Hepatic stellate cell (primary cell): ENCODE results near the gene ID3.

Experiments used
- DNase-seq: peaks from one replicate; pipeline ENCODE4 v3.0.0; 2011; ENCODE audit warnings: low spot score

The ID3 gene

GRCh38 chr1:23565776-23566175, 6.5 kb upstream of the ID3 start:
- no peak for DNase-seq

- DNase-seq: no peak
Observed at GRCh38 chr1:23564529-23565122, 5.3 kb upstream of the ID3 start.

DNA sequence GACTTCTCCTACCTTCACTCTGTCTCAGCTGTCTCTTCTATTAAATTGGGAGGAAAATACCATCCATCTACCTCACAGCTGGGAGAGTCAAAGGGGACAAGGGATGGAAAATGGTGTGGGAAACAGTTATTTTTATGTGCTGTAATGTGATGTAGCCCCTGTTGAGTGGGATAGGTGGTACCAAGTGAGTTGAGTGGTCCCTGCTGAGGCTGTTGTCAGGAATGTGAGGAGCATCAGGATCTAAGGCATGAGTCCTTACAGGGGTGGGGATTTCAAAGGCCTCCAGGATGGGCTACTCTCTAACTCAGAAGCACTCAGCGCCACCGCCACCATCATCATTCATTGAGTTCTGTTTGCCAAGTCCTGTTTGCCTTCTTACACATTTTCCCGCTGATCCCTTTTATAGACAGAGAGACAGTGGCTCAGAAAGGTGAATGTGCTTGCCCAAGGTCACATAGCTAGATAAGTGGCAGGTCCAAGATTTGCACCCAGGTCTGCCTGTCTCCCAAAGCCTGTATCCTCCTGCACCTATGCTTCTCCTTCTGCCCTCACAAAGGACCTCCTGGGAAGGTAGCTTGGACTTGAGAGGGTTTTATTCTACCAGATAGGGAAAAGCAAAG, 4.6 kb upstream of the ID3 start:
- no peak for DNase-seq

- DNase-seq: no peak
Observed at GRCh38 chr1:23563003-23563402, 3.7 kb upstream of the ID3 start.

- peak; percentile 94 for DNase-seq
Observed at GRCh38 chr1:23562137-23562876, 3.0 kb upstream of the ID3 start.

DNA sequence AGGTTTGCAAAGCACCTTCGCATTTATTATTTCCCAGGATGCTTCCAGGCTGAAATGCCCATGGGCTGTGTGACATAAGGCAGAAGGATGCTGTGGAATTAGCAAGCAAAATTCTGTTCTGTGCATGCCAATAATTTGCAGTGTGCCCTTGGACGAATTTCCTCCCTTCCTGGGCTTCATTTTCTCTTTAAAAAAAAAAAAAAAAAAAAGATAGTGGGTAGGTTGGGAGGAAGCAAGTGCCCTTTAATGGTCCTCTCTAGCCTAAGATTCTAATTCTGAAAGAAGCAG, 2.5 kb upstream of the ID3 start:
- no peak for DNase-seq

DNA sequence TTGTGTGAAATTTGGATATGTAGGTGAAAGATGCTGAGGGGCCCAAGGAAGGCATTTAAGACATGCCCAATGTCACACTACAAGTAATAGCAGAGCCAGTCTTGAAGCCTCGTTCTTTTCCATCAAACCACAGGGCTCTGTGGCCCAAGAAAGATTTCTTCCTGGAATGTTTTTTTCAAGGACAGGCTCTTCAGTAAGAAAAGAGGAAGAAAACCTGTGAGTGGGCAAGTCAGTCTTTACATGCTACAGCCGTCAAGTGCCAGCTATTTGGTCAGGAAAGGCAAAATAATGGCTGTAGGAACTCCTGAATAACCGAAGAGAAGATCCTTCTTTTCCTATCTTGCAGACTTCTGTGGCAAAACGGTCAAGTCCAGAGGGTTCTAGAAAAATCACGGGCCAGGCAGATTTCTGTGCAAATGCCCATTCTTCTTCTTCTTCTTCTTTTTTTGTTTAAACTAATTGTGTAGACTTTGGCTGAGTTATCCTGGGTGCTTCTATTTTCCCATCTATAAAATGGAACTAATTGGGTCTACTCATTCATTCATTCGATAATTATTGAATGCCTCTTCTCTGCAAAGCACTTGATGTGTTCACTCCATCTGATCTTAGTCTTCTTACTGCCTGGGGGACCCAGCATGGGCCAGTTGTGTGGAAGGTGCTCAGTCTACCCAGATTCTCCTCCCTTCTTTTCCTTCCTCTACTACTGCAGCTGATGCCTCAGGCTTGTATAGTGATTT, 1.9 kb upstream of the ID3 start:
- no peak for DNase-seq

- no peak for DNase-seq
Observed at GRCh38 chr1:23559985-23560741, 862 bp upstream of the ID3 start.

DNA sequence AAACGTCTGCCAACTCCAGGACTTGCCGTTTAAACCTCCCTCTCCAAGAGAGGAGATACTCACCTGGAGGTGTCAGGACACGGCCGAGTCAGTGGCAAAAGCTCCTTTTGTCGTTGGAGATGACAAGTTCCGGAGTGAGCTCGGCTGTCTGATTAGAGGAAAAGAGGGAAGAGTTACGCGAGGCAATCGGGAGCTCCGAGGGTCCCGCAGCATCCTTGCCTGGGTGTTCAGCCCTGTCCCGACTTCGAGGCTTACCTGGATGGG, 497 bp downstream of the ID3 start:
- no peak for DNase-seq

- no peak for DNase-seq
Observed at GRCh38 chr1:23558140-23558871, 995 bp downstream of the ID3 start.

DNA sequence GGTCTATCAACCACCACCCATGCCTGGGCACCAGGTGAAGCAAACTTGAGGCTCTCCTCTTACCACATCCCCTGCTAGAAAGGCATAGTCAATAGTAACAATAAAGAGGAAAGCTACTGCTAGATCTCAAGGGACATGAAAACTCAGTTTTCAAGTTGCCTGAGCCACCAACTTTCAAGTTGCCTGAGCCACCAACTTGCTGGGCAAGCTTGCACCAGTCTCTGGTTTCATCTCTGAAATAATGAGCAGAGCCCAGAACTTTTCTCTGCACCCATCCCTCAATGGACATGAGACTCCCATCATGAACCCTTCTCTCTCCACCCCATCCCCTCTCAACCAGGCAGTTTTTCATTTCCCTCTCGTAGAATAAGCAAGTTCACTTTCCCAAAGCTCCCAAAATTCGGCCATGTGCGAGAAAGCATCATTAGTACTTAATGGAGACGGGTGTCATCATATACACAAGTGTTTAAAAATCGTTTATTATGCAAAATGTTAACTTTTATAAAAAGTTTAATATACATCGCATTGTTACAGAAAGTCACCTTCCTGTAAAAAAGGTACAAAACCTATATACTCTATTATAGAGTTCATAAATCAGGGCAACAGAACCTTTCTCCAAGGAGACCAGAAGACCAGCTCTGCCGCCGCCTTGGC, 1.7 kb downstream of the ID3 start:
- DNase-seq: no peak

DNA sequence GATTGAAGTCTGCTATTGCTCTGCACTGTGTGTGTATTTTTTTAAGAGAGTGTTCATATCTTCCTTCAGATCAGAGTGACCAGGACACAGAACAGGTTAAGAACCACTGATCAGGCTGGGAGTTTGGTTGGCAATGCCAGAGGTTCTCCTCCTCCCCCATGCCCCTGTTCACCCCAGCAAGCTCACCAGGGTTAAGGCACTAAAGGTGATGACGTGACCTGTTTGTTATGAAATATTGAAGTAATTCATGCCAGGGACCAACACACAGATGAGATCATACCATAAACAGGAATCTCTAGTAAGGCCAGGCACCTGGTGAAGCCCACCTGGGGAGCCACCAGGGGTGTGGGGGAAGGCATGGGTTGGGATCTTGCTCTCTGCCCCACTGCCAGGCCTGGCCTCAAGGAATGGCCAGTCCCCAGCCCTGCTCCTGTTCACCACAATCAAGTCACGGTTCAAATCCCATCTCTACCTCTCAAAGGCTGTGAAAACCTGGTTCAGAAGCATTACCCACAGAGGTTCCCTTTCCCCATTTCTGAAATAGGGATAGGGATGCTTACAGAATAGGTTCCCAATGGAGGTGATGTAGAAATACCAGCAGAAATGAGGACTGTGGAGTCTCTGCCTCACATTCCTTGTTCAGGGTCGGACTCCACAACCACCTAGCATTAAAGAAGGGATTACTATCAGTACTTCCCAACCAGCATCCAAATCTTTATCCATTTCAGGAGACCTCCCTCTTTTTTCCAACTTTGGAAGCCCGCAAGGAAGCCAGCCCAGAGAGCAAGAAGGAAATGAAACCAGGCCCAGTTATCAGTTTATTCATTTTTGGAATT, 2.4 kb downstream of the ID3 start:
- DNase-seq: no peak

- no peak for DNase-seq
Observed at GRCh38 chr1:23555986-23556634, 3.2 kb downstream of the ID3 start.

- DNase-seq: no peak
Observed at GRCh38 chr1:23555270-23555985, 3.9 kb downstream of the ID3 start.

- DNase-seq: peak; percentile 84
Observed at GRCh38 chr1:23554481-23555269, 4.6 kb downstream of the ID3 start.

DNA sequence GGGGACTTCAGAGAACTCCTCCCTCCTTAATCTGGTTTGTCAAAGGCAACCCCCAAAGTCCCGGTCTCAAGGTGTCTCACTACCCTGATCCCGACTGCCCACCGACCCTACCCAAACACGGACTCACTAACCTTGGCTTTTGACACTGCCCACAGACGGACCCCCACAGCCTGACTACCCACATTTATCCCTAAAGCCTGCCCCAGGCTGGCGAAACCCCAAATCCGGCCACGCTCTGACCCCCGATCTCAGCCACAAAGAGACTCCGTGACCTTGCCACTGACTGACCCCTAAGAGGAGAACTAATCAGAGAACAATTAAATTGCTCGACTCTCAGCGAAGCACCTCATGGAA, 5.2 kb downstream of the ID3 start:
- no peak for DNase-seq

- DNase-seq: no peak
Observed at GRCh38 chr1:23553231-23554126, 5.8 kb downstream of the ID3 start.

DNA sequence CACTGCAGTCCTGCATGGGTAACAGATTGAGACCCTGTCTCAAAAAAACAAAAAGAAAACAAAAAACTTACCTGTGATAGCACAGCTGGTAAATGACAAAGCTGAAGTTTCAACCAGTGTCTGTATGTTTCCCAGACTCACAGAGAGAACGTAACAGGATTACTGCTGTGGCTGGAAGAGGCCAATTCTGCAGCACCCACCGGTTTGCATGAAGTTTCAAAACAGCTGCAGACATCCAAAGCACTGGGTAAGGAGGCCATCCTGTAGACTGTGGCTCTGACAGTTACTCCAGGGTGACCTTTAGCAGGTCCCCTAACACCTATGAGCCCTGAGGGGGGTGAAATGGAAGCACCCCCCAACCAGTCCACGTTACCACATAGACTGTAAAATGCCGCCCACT, 7.5 kb downstream of the ID3 start:
- DNase-seq: no peak
